Esophagus muscularis mucosa (tissue), 4 donors: ENCODE results near the gene KRTAP1-4. TPM values are rescaled to one million over a fixed set of nuclear protein-coding genes. Genes with fewer than 3 reads are reported as not detected.

ENCODE experiments used
- DNase-seq: peaks from one replicate; pipeline ENCODE4 v3.0.0-alpha.2; 2017; ENCODE audit errors: extremely low spot score
- H3K27ac ChIP-seq, 4 donors: fragments of 200-600 bp; sonication (generic); replicated peaks in 1 of 4; 1 replicate in 3 of 4; 2 replicates in 1 of 4; pipeline ENCODE4 v1.5.1; 2016 to 2019; ENCODE audit warnings: mild to moderate bottlenecking in 1 of 4
- H3K27me3 ChIP-seq, 4 donors: fragments of 200-600 bp; sonication (generic); one replicate each; pipeline versions ENCODE4 v1.5.1 to v1.6.0; 2016 to 2019
- H3K36me3 ChIP-seq, 4 donors: fragments of 200-600 bp; sonication (generic); one replicate each; pipeline ENCODE4 v1.5.1; 2016 to 2019
- H3K4me1 ChIP-seq, 4 donors: fragments of 200-600 bp; sonication (generic); one replicate each; pipeline ENCODE4 v1.5.1; 2016 to 2019
- H3K4me3 ChIP-seq, 4 donors: fragments of 200-600 bp; sonication (generic); 1 replicate in 2 of 4; 2 replicates in 2 of 4; pipeline ENCODE4 v1.5.1; 2016 to 2019; ENCODE audit warnings: mild to moderate bottlenecking in 4 of 4, moderate library complexity in 1 of 4
- H3K9me3 ChIP-seq, 4 donors: fragments of 200-600 bp; sonication (generic); 1 replicate in 3 of 4; 2 replicates in 1 of 4; pipeline ENCODE4 v1.5.1; 2016 to 2019
- EP300 ChIP-seq: sonication (generic); formaldehyde crosslinking; IDR thresholded peaks from one replicate; pipeline ENCODE4 v1.6.1; 2017; ENCODE audit warnings: antibody characterized with exemption
- POLR2A ChIP-seq: fragments of 450-650 bp; IDR thresholded peaks from one replicate; pipeline ENCODE4 v1.6.1; 2017; ENCODE audit warnings: antibody characterized with exemption, moderate library complexity, mild to moderate bottlenecking, low read depth
- POLR2AphosphoS5 ChIP-seq, 2 donors: sonication (generic); formaldehyde crosslinking; IDR thresholded peaks; one replicate each; pipeline ENCODE4 v1.6.1; 2017; ENCODE audit warnings: antibody characterized with exemption in 2 of 2
- WGBS: methylation state at CpG from one replicate; pipeline ENCODE4 v1.1.5; 2018; 5-methylcytosine and 5-hydroxymethylcytosine counted together
- intact Hi-C: fragments of 100-400 bp; cut with DNase I; formaldehyde crosslinking; loops from one replicate; pipeline ENCODE4 v1.15.1; 2023
- small RNA-seq, 3 donors: library from RNA; depleted of rRNA; stranded (forward); fragments of <200 nt; gene quantifications; one replicate each; pipeline ENCODE3, GENCODE V24; 2016
- total RNA-seq, 4 donors: library from RNA; depleted of rRNA; stranded (reverse); fragments of >200 nt; gene quantifications; one replicate each; pipeline versions ENCODE4 v1.1.0 to v1.2.1, GENCODE V29; 2016
- TF ChIP-seq, protein P1 (sequence below), 3 experiments: fragments of 200-600 bp in 2 of 3; fragments of 450-650 bp in 1 of 3; sonication (generic) in 2 of 3; IDR thresholded peaks; one replicate each; pipeline ENCODE4 v1.5.1; 2017 to 2019; ENCODE audit warnings: antibody characterized with exemption in 3 of 3, mild to moderate bottlenecking in 2 of 3, moderate library complexity in 1 of 3

The KRTAP1-4 gene
- total RNA-seq, 4 donors from 2014 or later, result not detected

DNA sequence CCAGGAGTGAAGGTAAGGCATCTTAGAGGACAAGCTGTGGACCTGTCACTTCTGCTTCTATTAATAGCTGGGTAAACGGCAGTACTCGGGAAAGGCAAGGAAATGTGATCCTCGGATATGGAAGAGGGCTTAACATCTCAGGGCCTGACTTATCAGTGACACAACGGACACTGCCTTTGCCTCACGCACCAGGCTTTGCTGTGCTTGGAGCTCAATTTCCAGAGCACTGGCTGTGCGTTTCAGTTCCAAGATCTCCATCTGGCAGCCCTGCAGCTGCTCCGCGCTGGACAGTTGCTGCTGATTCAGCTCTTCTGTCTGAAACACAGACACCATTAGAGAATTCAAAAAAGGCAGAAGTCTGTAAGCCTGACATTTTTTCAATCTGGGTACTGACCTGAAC is 49.4 kb downstream of the KRTAP1-4 start:
- Histone ChIP-seq H3K4me1 (peaks cover 6 to 10% (median 8%) of the 10 kb centered on the region in 4 donors), H3K9me3 (no peaks in the 10 kb centered on the region), H3K27ac (no peak overlapping the region), H3K27me3 (peaks cover 0 to 12% (median 0%) of the 10 kb centered on the region in 4 donors), H3K36me3 (no peaks in the 10 kb centered on the region), H3K4me3 (no peak overlapping the region)
- TF ChIP-seq, protein P1, sequence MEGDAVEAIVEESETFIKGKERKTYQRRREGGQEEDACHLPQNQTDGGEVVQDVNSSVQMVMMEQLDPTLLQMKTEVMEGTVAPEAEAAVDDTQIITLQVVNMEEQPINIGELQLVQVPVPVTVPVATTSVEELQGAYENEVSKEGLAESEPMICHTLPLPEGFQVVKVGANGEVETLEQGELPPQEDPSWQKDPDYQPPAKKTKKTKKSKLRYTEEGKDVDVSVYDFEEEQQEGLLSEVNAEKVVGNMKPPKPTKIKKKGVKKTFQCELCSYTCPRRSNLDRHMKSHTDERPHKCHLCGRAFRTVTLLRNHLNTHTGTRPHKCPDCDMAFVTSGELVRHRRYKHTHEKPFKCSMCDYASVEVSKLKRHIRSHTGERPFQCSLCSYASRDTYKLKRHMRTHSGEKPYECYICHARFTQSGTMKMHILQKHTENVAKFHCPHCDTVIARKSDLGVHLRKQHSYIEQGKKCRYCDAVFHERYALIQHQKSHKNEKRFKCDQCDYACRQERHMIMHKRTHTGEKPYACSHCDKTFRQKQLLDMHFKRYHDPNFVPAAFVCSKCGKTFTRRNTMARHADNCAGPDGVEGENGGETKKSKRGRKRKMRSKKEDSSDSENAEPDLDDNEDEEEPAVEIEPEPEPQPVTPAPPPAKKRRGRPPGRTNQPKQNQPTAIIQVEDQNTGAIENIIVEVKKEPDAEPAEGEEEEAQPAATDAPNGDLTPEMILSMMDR (IDR thresholded peaks at IDR 0.05), result no peak
- TF ChIP-seq POLR2AphosphoS5 (IDR thresholded peaks at IDR 0.05) (no peak), EP300 (no peak), POLR2A (no peak)
- DNase-seq, result no peak
- intact Hi-C loops, result no loop called here
- WGBS, result 24% methylated on average over 8 of the region's 8 CpGs

DNA sequence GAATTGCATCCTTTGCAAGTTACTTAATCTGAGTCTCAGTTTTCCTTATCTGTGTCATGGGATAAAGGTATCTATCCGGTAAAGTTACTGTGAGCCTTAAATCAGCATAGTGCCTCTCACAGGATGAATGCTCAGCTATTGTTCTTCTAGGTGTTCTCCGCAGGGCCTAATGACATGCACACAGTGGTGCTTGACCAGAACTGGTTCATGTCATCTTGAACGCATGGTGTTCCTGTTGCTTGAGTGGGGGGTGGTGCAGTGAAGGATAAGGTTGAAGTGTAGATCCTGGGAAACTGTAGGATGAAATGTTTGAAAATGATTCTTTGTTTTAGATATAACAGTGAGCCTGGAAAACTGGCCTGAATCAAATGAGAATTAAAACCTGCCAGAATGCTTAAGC is 49.9 kb downstream of the KRTAP1-4 start:
- Histone ChIP-seq H3K4me1 (peaks cover 6 to 10% (median 8%) of the 10 kb centered on the region in 4 donors), H3K27me3 (peaks cover 0 to 12% (median 0%) of the 10 kb centered on the region in 4 donors), H3K27ac (no peak overlapping the region), H3K9me3 (no peaks in the 10 kb centered on the region), H3K36me3 (no peaks in the 10 kb centered on the region), H3K4me3 (no peak overlapping the region)
- DNase-seq, result no peak
- 85% methylated on average over 3 of the region's 3 CpGs for WGBS
- TF ChIP-seq EP300, result no peak
- TF ChIP-seq POLR2AphosphoS5 (IDR thresholded peaks at IDR 0.05), result no peak
- TF ChIP-seq, protein P1 (IDR thresholded peaks at IDR 0.05), result no peak
- no peak for TF ChIP-seq POLR2A
- intact Hi-C loops, result no loop called here

Small RNA genes lying within 50 kb of the gene (small RNA-seq; reads per million reads assigned to genes)
- gene KRTAP3-4P, result 0 reads per million in 3 donors

Other genes starting within 250 kb of the KRTAP1-4 start
- not detected for gene KRT27, start 247.6 kb downstream of the KRTAP1-4 start, total RNA-seq
- gene KRT28, start 230.2 kb downstream of the KRTAP1-4 start, total RNA-seq, result not detected
- gene KRT10, start 207.6 kb downstream of the KRTAP1-4 start, total RNA-seq, result 10 to 100 TPM in 3 of 4 donors, 1 to 10 TPM in 1; 9.9 to 15.7 (median 10.7) TPM
- gene KRT12, start 163.0 kb downstream of the KRTAP1-4 start, total RNA-seq, result not detected
- gene KRT20, start 145.0 kb downstream of the KRTAP1-4 start, total RNA-seq, result under 1 TPM in 1 of 4 donors, not detected in 3; 0.52 TPM
- under 1 TPM in 1 of 4 donors, not detected in 3; 0.50 TPM for gene KRT23, start 92.5 kb downstream of the KRTAP1-4 start, total RNA-seq
- not detected for gene KRT39, start 63.2 kb downstream of the KRTAP1-4 start, total RNA-seq
- not detected for gene KRT40, start 45.9 kb downstream of the KRTAP1-4 start, total RNA-seq
- not detected for gene KRTAP3-3, start 36.0 kb downstream of the KRTAP1-4 start, total RNA-seq
- gene KRTAP3-2, start 30.3 kb downstream of the KRTAP1-4 start, total RNA-seq, result not detected
- gene KRTAP3-1, start 21.1 kb downstream of the KRTAP1-4 start, total RNA-seq, result not detected
- not detected for gene KRTAP1-5, start 3.0 kb downstream of the KRTAP1-4 start, total RNA-seq
- not detected for gene KRTAP1-3, start 4.7 kb upstream of the KRTAP1-4 start, total RNA-seq
- gene KRTAP1-1, start 11.3 kb upstream of the KRTAP1-4 start, total RNA-seq, result not detected
- not detected for gene KRTAP2-1, start 17.1 kb upstream of the KRTAP1-4 start, total RNA-seq
- not detected for gene KRTAP2-2, start 25.0 kb upstream of the KRTAP1-4 start, total RNA-seq
- not detected for gene KRTAP2-3, start 29.9 kb upstream of the KRTAP1-4 start, total RNA-seq
- gene KRTAP2-4, start 35.7 kb upstream of the KRTAP1-4 start, total RNA-seq, result not detected
- not detected for gene KRTAP4-7, start 54.0 kb upstream of the KRTAP1-4 start, total RNA-seq
- not detected for gene KRTAP4-8, start 67.9 kb upstream of the KRTAP1-4 start, total RNA-seq
- not detected for gene KRTAP4-16, start 72.0 kb upstream of the KRTAP1-4 start, total RNA-seq
- not detected for gene KRTAP4-9, start 75.2 kb upstream of the KRTAP1-4 start, total RNA-seq
- not detected for gene KRTAP4-11, start 88.2 kb upstream of the KRTAP1-4 start, total RNA-seq
- not detected for gene KRTAP4-12, start 94.0 kb upstream of the KRTAP1-4 start, total RNA-seq
- gene KRTAP4-6, start 110.3 kb upstream of the KRTAP1-4 start, total RNA-seq, result not detected
- gene KRTAP4-5, start 119.6 kb upstream of the KRTAP1-4 start, total RNA-seq, result not detected
- gene KRTAP4-4, start 130.6 kb upstream of the KRTAP1-4 start, total RNA-seq, result not detected
- gene KRTAP4-3, start 138.0 kb upstream of the KRTAP1-4 start, total RNA-seq, result not detected
- not detected for gene KRTAP4-2, start 148.0 kb upstream of the KRTAP1-4 start, total RNA-seq
- not detected for gene KRTAP4-1, start 154.7 kb upstream of the KRTAP1-4 start, total RNA-seq
- not detected for gene KRTAP9-1, start 159.7 kb upstream of the KRTAP1-4 start, total RNA-seq
- gene KRTAP9-2, start 196.5 kb upstream of the KRTAP1-4 start, total RNA-seq, result not detected
- not detected for gene KRTAP9-3, start 202.3 kb upstream of the KRTAP1-4 start, total RNA-seq
- not detected for gene KRTAP9-8, start 207.8 kb upstream of the KRTAP1-4 start, total RNA-seq
- gene KRTAP9-4, start 219.5 kb upstream of the KRTAP1-4 start, total RNA-seq, result not detected
- not detected for gene KRTAP9-9, start 225.2 kb upstream of the KRTAP1-4 start, total RNA-seq
- gene KRTAP9-6, start 235.2 kb upstream of the KRTAP1-4 start, total RNA-seq, result not detected
- gene KRTAP9-7, start 245.5 kb upstream of the KRTAP1-4 start, total RNA-seq, result not detected